T-helper 22 cell (primary cell): ENCODE data around the gene CAST.
"Not testable (repeated sequence)": the region's sequence is repeated elsewhere in the genome, so short reads cannot be mapped to it uniquely, and the experiment has no call there.

Experiments used
- DNase-seq: peaks from one replicate; pipeline ENCODE4 v3.0.0-alpha.2; 2020; ENCODE audit warnings: low read depth

CAST gene

DNA sequence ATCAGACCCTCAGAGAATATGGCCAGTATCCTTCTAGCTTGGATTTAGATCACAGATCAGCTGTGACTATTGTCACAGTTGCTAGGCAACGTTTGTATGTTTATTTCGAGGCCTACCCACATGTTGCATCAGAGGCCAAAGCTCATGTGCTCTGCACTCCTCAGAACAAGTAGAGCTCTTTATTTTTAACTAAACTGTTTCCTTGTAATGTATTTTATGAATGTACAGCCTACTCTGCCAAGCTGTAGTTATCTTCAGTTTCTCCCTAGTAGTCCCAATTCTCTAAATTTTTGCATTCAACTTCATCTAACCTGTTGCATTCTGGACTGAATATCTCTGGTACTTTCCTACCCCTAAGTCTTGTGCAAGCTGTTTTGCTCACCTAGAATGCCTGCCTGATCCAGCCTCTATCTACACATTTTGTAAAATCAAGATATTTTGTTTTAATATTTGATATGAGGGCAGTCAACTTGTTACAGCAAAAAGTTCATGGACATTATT is 52.8 kb downstream of the CAST start:
- peak; percentile 44 for DNase-seq

DNA sequence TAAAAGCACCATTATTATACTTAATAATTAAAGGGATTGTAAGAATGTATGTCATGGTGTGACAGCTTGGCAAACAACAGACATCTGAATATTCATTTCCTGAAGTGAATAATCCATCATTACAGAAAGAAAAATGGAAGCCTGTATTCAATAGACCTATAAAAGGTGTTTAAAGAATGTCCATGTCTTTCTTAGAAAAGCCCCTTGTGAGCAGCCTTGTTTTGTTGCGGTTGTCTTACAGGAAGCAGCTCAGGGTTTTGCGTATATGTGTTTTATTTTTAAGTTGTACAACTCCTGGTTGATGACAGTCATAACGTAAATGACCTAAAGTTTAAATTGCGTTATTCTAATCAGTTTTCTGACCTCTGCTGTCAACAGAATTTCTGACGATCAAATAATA is 53.8 kb downstream of the CAST start:
- peak; percentile 8 for DNase-seq

DNA sequence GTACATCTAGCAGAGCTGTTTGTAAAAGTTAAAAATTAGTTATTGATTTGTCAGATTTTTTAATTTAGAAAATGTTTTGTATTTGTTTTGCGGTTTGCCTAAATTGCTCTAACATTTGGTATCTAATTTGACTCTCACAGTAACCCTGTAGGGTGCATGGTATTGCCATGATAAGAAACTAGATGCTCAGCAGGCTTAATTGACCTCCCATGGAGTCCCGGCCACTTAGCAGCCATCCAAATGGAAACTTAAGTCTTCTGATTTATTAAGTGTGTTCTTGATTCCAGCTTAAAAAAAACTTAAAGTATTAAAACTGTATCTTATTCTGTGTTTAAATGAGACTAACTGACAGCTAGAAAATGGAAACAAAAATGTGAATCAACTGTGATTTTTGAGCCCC is 54.5 kb downstream of the CAST start:
- DNase-seq = no peak

DNA sequence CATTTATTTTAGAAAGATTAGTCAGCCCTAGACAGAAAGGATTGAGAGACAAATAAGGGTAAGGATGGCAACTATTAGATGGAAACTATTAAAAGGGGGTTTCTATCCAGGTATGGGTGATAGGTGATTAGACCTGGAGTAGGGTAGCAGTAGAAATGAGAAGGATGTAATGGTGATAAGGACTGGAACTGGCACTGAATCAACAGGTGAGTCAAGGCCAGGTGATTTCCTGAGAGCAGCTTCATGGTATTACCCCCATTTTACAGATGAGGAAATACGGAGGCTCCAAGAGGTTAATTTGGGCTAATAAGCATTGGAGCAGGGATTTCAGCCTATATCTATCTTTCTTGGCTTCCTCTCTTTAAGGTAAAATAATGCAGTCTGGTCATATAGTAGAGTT is 55.7 kb downstream of the CAST start:
- DNase-seq = no peak

DNA sequence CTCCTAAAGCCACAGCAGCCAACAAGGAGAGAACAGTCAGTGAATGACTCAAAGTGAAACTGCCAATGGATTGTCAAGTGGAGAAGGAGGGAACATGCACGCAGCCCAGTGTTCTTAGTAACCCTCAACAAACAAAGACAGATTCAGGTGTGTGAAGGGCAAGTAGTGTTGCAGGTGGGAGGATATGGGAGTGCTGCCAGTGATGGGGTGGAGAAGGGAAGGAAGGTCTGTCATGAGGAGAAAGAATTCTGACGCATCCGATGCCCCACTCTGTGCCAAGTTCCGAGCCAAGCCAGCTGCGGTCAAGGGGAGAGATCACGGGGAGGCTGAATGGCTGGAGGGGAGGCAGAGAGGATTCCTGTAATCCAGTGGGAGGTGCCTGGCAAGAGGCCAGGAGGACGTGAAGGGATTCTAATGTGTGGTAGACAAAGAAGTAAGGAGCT is 56.5 kb downstream of the CAST start:
- DNase-seq = no peak

DNA sequence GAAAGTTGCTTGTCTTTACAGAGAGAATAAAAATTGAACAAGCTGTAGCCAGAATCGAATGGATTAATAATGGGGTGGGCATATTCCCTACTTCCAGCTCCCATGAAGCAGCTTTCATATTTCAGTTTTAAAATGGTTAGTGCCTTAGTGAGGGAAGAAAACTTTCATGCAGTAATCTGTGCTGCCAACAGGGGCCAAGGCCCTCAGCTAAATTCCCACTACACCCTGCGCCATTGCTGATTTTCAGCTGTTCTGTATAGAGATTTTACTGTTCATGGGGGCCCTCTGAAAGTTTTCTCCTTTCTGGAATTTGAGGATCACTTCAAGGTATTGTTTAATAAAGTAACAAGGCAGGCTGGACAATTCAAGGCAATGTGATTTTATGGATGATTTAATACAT is 58.2 kb downstream of the CAST start:
- no peak for DNase-seq

DNA sequence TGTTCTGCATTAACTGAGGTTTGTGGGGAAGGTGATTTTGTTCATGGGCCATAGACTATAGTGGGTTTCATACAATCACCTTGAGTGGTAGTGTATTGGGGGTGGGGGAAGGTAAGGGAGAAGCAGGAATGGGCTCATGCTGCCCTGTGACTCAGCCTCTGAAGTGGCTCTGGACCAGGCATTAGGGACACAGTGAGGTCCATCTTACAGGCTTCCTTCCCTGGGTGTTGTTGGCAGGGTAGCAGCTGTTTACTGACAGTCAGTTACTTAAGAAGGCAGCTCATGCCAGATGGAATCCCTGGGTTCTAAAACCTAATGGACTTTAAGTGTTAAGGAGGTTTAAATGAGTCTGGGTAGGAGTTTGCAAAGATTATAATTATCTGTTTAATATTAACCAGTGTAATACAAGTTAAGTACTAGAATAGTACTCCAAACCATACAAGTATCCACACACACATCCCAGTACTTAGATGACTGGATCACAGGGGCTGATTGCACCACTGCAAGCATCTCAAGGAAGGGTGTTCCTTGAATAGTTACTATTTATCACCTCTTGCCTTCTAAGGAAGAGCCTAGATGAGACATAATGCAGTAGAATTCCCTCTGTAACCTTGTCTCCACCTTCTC is 59.3 kb downstream of the CAST start:
- no peak for DNase-seq

DNA sequence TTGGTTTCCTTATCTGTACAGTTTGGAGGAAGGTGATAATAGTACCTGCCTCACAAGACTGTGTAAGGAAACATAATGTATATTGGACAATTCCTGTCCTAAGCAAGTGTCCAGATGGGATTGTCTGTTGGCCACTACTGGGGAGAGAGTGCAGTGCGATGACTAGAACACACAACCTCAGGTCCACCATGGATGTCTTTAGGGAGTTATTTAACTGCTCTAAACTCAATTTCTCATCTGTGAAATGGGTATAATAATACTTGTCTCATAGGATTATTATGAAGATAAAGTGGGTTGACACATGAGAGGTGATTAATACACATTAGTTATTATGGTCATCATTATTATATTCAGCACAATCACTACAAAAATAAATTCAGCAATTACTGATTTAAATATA is 63.1 kb downstream of the CAST start:
- DNase-seq = no peak

DNA sequence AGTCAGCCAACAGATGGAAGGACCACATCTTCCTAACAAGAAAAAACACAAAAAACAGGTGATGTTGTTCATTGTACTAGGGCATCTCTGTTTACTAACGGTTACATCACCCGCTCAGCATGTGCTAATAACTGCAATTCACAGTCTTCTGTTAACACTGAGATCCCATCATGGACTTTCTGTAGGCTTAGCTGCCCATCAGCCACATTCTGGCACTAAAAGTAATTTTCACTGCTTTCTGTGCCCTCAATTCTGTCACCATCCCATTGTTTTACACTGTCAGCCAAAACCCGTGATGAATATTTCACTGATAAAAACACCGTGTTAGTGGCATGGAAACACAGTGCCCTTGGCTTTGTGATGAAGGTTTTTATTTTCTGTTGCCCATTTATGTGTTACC is 64.6 kb downstream of the CAST start:
- DNase-seq = no peak

DNA sequence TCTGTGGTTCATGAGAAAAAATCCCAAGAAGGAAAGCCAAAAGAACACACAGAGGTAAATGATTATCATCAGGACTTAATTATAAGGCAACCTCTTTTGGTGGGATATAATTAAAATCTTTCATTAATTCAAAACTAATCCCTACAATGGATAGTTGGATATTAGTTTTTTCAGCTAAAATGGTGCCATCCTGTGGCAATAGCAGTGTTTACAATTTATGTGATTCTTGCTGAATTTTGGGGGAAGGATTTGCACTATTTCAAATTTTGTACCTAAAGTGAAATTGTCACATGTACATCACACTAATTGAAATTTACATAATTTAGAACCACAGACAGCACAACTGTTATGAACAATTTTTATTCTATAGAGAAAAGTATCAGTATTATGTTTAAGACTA is 67.0 kb downstream of the CAST start:
- DNase-seq = no peak

DNA sequence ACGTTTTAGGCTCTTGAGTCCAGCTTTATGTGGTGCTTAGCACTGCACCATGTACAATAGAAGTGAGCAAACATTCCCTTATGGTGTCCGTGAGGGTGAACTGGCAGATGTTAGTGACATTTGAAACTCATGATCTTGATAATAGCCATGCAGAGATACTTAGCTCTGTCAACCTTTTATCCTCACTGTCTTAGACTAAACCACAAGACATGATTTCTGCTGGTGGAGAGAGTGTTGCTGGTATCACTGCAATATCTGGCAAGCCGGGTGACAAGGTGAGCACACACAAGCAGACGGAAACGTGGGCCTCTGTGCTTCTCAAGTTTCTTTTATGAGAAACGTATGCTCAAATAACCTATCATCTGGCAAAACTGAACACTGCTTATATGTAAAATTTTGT is 68.4 kb downstream of the CAST start:
- DNase-seq = no peak

DNA sequence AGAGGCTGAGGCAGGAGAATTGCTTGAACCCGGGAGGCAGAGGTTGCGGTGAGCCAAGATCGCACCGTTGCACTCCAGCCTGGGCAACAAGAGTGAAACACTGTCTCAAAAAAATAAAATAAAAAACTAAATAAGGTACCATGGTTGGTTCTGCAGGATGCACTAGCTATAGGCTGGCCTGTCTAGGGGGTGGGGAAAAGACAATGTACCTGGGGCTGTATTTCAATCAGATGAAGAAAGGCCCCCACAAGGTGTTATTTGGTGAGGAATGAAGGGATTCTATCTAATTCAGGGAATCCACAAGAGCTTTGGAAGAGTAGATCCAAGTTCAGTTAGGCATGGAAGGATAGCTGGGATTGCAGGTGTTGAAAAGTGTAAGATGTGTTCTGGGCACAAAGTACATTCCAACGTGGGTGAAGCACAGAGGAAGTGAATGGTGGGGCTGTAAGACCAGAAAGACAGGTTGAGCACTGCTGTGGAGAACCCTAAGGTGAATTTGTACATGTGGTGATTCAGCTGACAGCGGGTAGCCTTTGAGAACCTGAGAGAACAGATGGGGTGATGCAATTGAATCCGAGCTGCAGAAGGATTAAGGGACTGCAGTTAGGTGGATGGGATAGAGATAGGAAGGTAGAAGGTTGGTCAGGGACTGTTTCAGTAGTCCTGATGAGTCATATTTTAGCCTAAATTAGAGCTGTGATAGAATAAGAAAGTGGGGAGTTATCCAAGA is 71.8 kb downstream of the CAST start:
- DNase-seq = no peak

DNA sequence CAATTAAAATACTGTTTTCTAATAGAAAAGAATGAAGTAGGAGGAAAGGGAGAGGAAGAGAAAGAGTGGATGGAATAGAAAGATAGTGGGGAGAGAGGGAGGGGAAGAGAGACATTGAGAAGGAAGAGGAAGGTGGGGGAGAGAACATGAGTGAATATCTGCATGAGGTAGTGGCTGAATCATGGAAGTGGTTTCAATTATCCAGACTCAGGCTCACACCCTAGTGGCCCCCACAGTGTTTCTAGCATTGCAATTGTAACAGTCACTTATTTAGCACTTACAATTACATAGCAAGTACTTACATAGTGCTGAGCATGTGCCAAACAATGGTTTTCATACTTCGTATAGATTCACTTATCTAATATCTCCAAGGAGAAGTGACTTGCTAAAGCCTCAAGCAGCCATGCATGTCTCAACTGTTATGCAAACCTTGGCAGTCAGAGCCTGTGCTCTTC is 72.7 kb downstream of the CAST start:
- DNase-seq = no peak

DNA sequence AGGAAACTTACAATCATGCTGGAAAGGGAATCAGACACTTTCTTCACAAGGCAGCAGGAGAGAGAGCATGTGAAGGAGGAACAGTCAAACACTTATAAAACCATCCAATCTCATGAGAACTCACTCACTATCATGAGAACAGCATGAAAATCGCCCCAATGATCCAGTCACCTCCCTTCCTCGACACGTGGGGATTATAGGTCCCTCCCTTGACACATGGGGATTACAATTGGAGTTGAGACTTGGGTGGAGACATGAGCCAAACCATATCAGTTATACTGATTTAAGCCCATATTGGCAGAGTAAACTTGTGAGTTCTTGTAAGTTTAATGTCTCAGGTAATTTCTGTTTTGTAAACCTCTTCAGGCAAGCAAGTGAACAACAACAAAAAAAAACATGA is 74.8 kb downstream of the CAST start:
- DNase-seq = no peak

DNA sequence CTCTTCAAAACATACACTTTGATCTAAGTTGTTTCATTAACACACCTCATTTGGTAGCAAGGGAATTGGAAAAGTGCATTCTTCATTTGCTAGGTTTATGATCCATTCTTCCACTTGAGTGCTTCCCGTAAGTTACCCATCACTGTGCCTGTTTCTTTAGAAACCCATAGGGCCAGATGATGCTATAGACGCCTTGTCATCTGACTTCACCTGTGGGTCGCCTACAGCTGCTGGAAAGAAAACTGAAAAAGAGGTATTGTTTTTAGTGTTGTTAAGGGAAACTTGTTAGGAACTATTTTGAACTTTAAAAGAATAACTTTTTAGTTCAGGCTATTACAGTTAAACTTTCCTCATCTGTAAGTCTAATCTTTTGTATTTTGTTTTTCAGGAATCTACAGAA is 78.9 kb downstream of the CAST start:
- no peak for DNase-seq

DNA sequence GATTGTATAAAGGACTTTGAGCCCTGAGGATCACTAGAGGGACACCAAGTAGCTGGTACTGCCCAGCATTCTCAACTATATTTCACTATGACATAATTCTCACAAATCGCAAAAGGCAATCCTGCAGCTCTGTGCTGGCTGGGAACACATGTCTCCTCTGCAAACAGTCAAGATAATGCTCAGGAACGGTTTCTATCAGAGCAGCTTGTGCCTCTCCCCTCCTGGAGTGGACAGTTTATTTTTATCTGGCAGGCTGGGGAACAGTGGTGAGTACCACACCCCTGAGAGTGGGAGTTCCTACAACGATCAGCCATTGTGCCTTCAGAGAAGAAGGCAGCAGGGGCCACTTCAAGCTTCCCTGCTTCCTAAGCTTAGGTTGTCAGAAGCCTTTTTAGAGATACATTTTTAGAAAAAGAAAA is 79.7 kb downstream of the CAST start:
- no peak for DNase-seq

DNA sequence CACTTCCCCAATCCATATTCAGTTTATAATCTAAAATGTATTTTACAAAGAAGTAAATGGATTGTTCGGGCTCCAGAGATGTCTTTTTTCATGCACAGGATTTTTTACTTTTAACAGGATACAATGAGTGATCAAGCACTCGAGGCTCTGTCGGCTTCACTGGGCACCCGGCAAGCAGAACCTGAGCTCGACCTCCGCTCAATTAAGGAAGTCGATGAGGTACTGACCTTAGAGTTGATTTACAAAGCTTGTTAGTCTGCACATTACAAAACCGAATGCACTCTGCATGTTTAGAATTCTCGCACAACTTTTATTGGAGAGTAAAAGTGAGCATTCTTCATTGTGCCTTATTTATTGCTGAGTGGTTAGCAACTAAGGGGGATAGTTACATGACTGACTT is 80.4 kb downstream of the CAST start:
- DNase-seq = no peak

DNA sequence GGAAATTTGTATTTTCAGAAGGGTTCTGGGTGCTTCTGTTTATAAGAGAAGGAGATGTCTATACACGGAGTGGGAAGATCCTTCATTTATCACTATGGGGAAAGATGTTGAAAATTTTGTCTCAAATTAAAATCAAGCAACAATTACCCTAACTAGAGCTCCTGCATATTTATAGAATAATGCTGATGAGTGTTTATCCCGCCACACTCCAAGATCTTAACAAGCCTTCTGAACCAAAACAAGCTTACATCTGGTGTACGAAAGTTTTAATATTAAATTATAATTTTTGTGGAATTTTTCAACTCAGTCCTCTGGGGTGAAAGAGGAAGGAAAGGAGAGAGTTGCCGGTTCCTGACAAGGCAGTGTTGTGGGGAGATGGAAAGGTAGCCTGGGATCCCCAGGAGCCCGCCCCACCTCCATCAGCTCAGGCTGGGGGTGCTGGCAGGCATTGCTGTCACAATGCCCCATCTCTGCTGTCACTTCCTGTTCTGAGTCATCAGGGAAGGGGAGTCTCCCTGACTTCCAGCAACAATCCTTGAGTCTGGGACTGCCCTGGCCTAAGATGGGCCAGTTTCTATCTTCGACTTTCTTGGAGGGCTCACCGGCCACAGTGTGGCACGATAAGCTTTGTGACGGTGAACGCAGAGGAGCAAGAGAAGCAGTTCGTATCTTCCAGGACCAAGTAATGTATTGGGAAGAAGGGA is 81.0 kb downstream of the CAST start:
- no peak for DNase-seq

DNA sequence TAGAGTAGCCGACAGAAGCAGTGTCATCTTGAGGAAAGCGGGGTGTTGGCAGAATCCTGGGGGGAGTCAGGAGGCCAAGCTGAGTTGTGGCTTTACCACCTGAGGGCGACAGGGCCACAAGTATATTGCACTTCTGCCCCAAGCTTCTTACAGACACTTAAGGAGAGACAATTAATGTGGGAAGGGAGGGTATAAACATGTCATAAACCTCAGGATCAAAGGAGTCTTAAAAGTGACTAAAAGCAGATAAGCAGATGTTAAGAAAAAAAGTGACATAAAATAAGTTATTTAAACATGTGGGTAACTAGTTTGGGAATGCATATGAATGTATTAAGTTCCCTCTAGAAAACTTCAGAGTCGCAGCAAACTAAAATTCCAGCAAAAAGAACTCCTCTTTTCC is 81.6 kb downstream of the CAST start:
- DNase-seq = no peak

DNA sequence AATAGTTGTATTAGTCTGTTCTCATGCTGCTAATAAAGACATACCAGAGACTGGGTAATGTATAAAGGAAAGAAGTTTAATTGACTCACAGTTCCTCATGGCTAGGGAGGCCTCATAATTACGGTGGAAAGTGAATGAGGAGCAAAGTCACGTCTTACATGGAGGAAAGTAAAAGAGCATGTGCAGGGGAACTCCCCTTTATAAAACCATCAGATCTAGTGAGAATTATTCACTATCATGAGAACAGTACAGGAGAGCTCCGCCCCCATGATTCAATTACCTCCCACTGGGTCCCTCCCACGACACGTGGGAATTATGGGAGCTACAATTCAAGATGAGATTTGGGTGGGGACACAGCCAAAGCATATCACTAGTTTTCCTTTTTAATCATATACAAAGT is 82.0 kb downstream of the CAST start:
- not testable (repeated sequence) for DNase-seq

DNA sequence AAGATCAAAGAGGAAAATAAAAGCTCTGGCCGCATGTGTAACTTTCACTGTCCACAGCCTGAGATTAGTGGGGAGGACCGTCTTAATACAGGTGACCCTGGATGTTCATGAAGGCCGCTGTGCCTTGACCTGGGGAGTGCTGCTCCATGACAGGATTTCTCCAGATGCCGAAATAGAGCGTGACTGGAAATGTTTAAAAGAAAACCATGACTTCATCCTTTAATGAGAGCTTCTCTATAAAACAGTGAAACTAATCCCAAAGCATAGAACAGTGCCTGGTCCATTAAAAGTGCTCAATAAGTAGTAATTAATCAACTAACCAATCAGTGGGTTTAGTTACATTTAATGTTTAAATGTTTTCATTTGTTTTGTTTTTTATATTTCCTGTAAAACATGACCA is 82.8 kb downstream of the CAST start:
- DNase-seq = no peak

DNA sequence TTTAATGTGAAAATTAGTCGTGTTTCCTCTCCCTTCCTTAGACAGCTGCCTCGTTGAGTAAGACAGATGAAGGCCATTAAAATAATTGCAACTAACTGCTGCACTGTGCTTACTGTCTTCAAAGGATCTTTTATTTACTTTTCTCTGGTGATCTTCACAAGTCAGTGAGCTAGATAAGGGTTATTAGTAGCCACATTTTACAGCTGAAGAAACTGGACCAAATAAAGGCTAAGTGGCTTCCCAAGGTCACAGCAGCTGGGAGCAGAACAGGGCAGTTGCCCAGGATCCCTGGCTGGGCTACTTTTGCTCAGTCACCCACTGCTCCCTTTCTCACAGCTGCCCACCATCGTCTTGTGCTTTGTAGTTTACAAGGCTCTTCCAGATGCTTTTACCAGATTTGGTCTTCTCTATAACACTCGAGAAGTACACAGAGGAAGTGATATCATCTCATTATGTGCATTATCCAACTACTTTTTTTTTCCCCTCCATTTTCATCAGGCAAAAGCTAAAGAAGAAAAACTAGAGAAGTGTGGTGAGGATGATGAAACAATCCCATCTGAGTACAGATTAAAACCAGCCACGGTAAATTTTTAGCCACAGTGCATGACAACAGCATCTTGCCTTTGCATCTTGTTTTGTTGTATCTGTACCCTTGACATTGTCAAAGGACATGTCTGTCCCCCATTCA is 83.8 kb downstream of the CAST start:
- no peak for DNase-seq

DNA sequence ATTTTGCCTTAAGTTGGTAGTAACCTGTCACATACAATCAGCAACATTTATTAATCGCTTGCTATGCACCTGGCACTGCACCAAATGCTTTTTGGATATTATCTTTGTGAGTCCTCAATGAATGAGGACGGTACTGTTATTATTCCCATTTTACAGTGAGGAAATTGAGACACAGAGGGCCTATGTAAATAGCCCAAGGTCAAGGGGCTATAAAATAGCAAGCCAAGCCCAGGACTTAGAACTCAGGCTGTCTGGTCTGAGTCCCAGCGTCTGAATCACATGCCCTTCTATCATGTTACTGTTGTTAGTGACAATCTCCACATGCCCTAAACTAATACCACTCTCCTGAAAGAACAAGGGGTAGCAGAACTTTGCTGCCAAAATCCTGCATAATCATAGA is 85.5 kb downstream of the CAST start:
- DNase-seq = no peak
